CD14-positive monocyte (primary cell): ENCODE data around the gene SLMAP. TPM values are rescaled to one million over a fixed set of nuclear protein-coding genes. Genes with fewer than 3 reads are reported as not detected.

ENCODE experiments used
- DNase-seq, 3 donors: peaks; one replicate each; pipeline ENCODE4 v3.0.0-alpha.2; 2011 to 2022
- H2AFZ ChIP-seq: 2 replicates; pipeline ENCODE4 v1.6.0; 2012; ENCODE audit warnings: mild to moderate bottlenecking, low read depth, low read length, inconsistent platforms; ENCODE audit not compliant: insufficient read depth, poor library complexity, severe bottlenecking
- H3K27ac ChIP-seq, 2 donors: 1 replicate in 1 of 2; 2 replicates in 1 of 2; pipeline ENCODE4 v1.5.1; 2012 to 2013; ENCODE audit warnings: low read length in 2 of 2, control low read depth in 1 of 2, inconsistent platforms in 1 of 2, low read depth in 1 of 2, mild to moderate bottlenecking in 1 of 2
- H3K27me3 ChIP-seq, 2 donors: one replicate each; pipeline versions ENCODE4 v1.6.0 to v1.6.1; 2011 to 2013; ENCODE audit warnings: low read length in 2 of 2; ENCODE audit not compliant: control insufficient read depth in 2 of 2, insufficient read depth in 2 of 2
- H3K36me3 ChIP-seq, 2 donors: replicated peaks in 1 of 2; 1 replicate in 1 of 2; 2 replicates in 1 of 2; pipeline versions ENCODE4 v1.5.1 to v1.6.1; 2012 to 2013; ENCODE audit warnings: low read length in 2 of 2, control low read depth in 1 of 2, inconsistent platforms in 1 of 2, mild to moderate bottlenecking in 1 of 2; ENCODE audit not compliant: insufficient read depth in 2 of 2, control insufficient read depth in 1 of 2
- H3K4me1 ChIP-seq, 2 donors: 1 replicate in 1 of 2; 2 replicates in 1 of 2; pipeline versions ENCODE4 v1.5.1 to v1.6.1; 2012 to 2013; ENCODE audit warnings: low read length in 2 of 2, control low read depth in 1 of 2, inconsistent platforms in 1 of 2, mild to moderate bottlenecking in 1 of 2, moderate library complexity in 1 of 2; ENCODE audit not compliant: insufficient read depth in 2 of 2, control insufficient read depth in 1 of 2
- H3K4me2 ChIP-seq: replicated peaks from 2 replicates; pipeline ENCODE3; 2012; ENCODE audit warnings: low read length, moderate library complexity, mild to moderate bottlenecking; ENCODE audit not compliant: poor library complexity, severe bottlenecking; ENCODE audit errors: extremely low read depth
- H3K4me3 ChIP-seq, 3 experiments: fragments of 200-600 bp in 1 of 3; sonication (generic) in 1 of 3; replicated peaks in 1 of 3; 1 replicate in 2 of 3; 2 replicates in 1 of 3; pipeline ENCODE4 v1.5.1; 2011 to 2013; ENCODE audit warnings: low read length in 3 of 3, mild to moderate bottlenecking in 3 of 3, control low read depth in 2 of 3, low read depth in 2 of 3, inconsistent platforms in 1 of 3, moderate library complexity in 1 of 3
- H3K79me2 ChIP-seq: 2 replicates; pipeline ENCODE4 v1.6.0; 2012; ENCODE audit warnings: mild to moderate bottlenecking, control low read depth, inconsistent platforms, low read length, moderate library complexity; ENCODE audit not compliant: insufficient read depth
- H3K9ac ChIP-seq: 2 replicates; pipeline ENCODE4 v1.6.0; 2017; ENCODE audit warnings: low read length, mild to moderate bottlenecking; ENCODE audit not compliant: insufficient read depth, poor library complexity, severe bottlenecking
- H3K9me3 ChIP-seq, 2 donors: replicated peaks in 1 of 2; 1 replicate in 1 of 2; 2 replicates in 1 of 2; pipeline versions ENCODE4 v1.5.1 to v1.6.1; 2012 to 2013; ENCODE audit warnings: low read length in 2 of 2, control low read depth in 1 of 2; ENCODE audit not compliant: control insufficient read depth in 1 of 2, insufficient read depth in 1 of 2
- H4K20me1 ChIP-seq: 2 replicates; pipeline ENCODE4 v1.6.0; 2012; ENCODE audit warnings: mild to moderate bottlenecking, low read length, control low read depth, moderate library complexity; ENCODE audit not compliant: insufficient read depth
- H3K27ac Mint-ChIP-seq, 7 donors: one replicate each; pipeline ENCODE4 v1.8.0; 2020; ENCODE audit warnings: mild to moderate bottlenecking in 7 of 7, mixed read lengths in 7 of 7, moderate library complexity in 6 of 7, inconsistent platforms in 2 of 7
- H3K27me3 Mint-ChIP-seq, 3 donors: one replicate each; pipeline ENCODE4 v1.8.0; 2021 to 2022; ENCODE audit warnings: low read depth in 3 of 3, mild to moderate bottlenecking in 3 of 3, mixed read lengths in 3 of 3, moderate library complexity in 3 of 3, inconsistent platforms in 1 of 3
- H3K36me3 Mint-ChIP-seq, 2 donors: one replicate each; pipeline ENCODE4 v1.8.0; 2020; ENCODE audit warnings: mixed read lengths in 2 of 2, inconsistent platforms in 1 of 2, mild to moderate bottlenecking in 1 of 2
- H3K4me1 Mint-ChIP-seq: one replicate; pipeline ENCODE4 v1.8.0; 2020; ENCODE audit warnings: mild to moderate bottlenecking, mixed read lengths
- H3K4me3 Mint-ChIP-seq, 2 donors: one replicate each; pipeline ENCODE4 v1.8.0; 2020; ENCODE audit warnings: mild to moderate bottlenecking in 2 of 2, mixed read lengths in 2 of 2, moderate library complexity in 1 of 2
- H3K9me3 Mint-ChIP-seq, 7 donors: one replicate each; pipeline ENCODE4 v1.8.0; 2020 to 2022; ENCODE audit warnings: mixed read lengths in 7 of 7, mild to moderate bottlenecking in 6 of 7, moderate library complexity in 6 of 7, inconsistent platforms in 2 of 7
- CTCF ChIP-seq: fragments of 200-600 bp; IDR thresholded peaks from one replicate; pipeline ENCODE4 v1.8.0; 2022; ENCODE audit warnings: antibody characterized with exemption, mild to moderate bottlenecking
- WGBS: methylation state at CpG from one replicate; pipeline ENCODE4 v1.1.5; 2013; ENCODE audit warnings: missing lambda C conversion rate; ENCODE audit not compliant: insufficient coverage; 5-methylcytosine and 5-hydroxymethylcytosine counted together
- intact Hi-C, 2 donors: fragments of 100-400 bp; cut with micrococcal nuclease; formaldehyde crosslinking; loops; one replicate each; pipeline versions ENCODE4 v1.15.0 to v1.15.1; 2023
- polyA plus RNA-seq, 3 donors: library from polyadenylated mRNA; depleted of rRNA in 1 of 3; unstranded in 2 of 3; stranded (reverse) in 1 of 3; fragments of 300-500 nt in 2 of 3; fragments of >200 nt in 1 of 3; fragmentation: Illumina TruSeq in 2 of 3; gene quantifications; 1 replicate in 2 of 3; 2 replicates in 1 of 3; pipeline ENCODE4 v1.2.3, GENCODE V29; 2012 to 2021

Gene SLMAP
- polyA plus RNA-seq, 3 donors = 12.3 to 17.6 (median 16.1) TPM

DNA sequence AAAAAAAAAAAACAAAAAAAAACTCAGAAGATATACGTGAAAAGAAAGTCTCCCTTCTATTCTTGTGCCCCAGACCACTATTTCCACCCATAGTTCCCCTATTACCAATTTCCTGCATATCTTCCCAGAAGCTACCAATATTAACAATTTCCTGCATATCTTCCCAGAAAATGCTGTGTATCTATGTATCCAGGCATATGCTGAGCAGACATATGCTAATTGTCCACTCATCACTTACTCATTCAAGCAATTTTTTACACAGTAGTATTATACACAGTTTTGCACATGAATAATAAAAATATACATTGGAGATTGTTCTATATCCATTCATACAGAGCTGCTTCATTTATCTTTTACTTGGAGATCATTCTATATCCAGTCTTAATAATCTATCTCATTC, 12.6 kb upstream of the SLMAP start:
- no peaks in the 10 kb centered on the region for H3K36me3 ChIP-seq
- H3K4me1 ChIP-seq = no peaks in the 10 kb centered on the region
- Mint-ChIP-seq H3K27ac (no peak overlapping the region), H3K27me3 (peaks cover 2 to 4% (median 3%) of the 10 kb centered on the region in 3 donors), H3K9me3 (peaks cover 0 to 2% (median 0%) of the 10 kb centered on the region in 7 donors), H3K4me1 (no peaks in the 10 kb centered on the region), H3K36me3 (no peaks in the 10 kb centered on the region), H3K4me3 (no peak overlapping the region)
- H3K27me3 ChIP-seq = no peaks in the 10 kb centered on the region
- no CpG with 5 or more reads among the region's 1 CpG for WGBS
- no peak overlapping the region for H2AFZ ChIP-seq
- no peak overlapping the region for H3K27ac ChIP-seq
- no peak for DNase-seq
- no peak for TF ChIP-seq CTCF
- H3K9me3 ChIP-seq = no peaks in the 10 kb centered on the region
- no peaks in the 10 kb centered on the region for H4K20me1 ChIP-seq
- H3K9ac ChIP-seq = no peak overlapping the region
- H3K4me2 ChIP-seq = no peak overlapping the region
- H3K4me3 ChIP-seq = no peak overlapping the region
- no peaks in the 10 kb centered on the region for H3K79me2 ChIP-seq
- intact Hi-C loops = no loop called here

- H3K36me3 Mint-ChIP-seq = no peaks in the 10 kb centered on the region
- 100% methylated on average over 1 of the region's 3 CpGs for WGBS
Measured at GRCh38 chr3:57745101-57745500, 11.0 kb upstream of the SLMAP start.

More at GRCh38 chr3:57745101-57745500, 11.0 kb upstream of the SLMAP start:
- peaks cover 0 to 2% (median 0%) of the 10 kb centered on the region in 7 donors for H3K9me3 Mint-ChIP-seq
- Histone ChIP-seq H3K4me2 (no peak overlapping the region), H4K20me1 (no peaks in the 10 kb centered on the region), H2AFZ (no peak overlapping the region), H3K27ac (no peak overlapping the region), H3K9ac (no peak overlapping the region), H3K4me1 (no peaks in the 10 kb centered on the region), H3K36me3 (no peaks in the 10 kb centered on the region), H3K27me3 (no peaks in the 10 kb centered on the region), H3K79me2 (no peaks in the 10 kb centered on the region), H3K9me3 (no peaks in the 10 kb centered on the region), H3K4me3 (no peak overlapping the region)
- H3K4me1 Mint-ChIP-seq = no peaks in the 10 kb centered on the region
- intact Hi-C loops = no loop called here
- DNase-seq = no peak
- TF ChIP-seq CTCF = no peak
- no peak overlapping the region for H3K4me3 Mint-ChIP-seq
- H3K27me3 Mint-ChIP-seq = peaks cover 1 to 2% (median 2%) of the 10 kb centered on the region in 3 donors
- H3K27ac Mint-ChIP-seq = no peak overlapping the region
